ENCODE data around the gene FGR. TPM values are rescaled to one million over a fixed set of nuclear protein-coding genes. Genes with fewer than 3 reads are reported as not detected.

Gene FGR
- total and polyA plus RNA-seq, 2 experiments from 2014 or later = 0.53 to 0.56 TPM

DNA sequence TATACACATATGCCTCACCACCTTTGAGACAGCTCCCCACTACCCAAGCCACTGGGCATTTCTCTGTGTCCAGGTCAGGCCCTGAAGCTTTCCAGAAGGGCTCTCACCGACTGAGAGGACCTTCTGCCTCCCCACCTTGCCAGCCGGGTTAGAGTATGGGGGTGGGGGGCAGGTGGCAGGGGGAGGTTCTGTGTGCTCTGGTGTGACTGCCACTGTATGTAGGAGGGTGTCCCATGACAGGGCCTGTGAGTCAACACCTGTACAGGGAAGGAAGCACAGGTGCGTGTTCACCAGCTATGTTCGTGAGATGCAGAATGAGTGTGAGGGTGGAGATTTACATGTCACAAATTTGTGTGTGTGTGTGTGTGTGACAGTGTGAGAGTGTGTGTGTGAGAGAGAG lies 38.0 kb downstream of the FGR start:
- Histone ChIP-seq H4K20me1 (replicated peaks; ENCODE audit: insufficient read depth) (peaks cover 19% of the 10 kb centered on the region), H3K27ac (ENCODE audit: low read depth) (no peak overlapping the region), H2AFZ (no peak overlapping the region), H3K79me2 (replicated peaks; ENCODE audit: insufficient read depth) (peaks cover 63% of the 10 kb centered on the region), H3K4me3 (no peak overlapping the region), H3K36me3 (ENCODE audit: insufficient read depth) (no peaks in the 10 kb centered on the region), H3K9me2 (ENCODE audit: insufficient read depth) (no peaks in the 10 kb centered on the region), H3K27me3 (ENCODE audit: insufficient read depth) (no peaks in the 10 kb centered on the region), H3K4me1 (ENCODE audit: insufficient read depth) (peaks cover 80% of the 10 kb centered on the region), H3K4me2 (no peak overlapping the region), H3F3A (replicated peaks; ENCODE audit: low read depth) (peaks cover 7% of the 10 kb centered on the region; the same call in 1 of the 2 replicates)
- H3K36me3 Mint-ChIP-seq (ENCODE audit: low read depth) = no peaks in the 10 kb centered on the region; the same call in 2 of the 3 replicates
- H3K27ac Mint-ChIP-seq = no peak overlapping the region
- H3K27me3 Mint-ChIP-seq (ENCODE audit: insufficient read depth, low read depth, poor library complexity) = peaks cover 11% of the 10 kb centered on the region
- no peaks in the 10 kb centered on the region for H3K9me3 Mint-ChIP-seq
- no peak for DNase-seq (ENCODE audit: low spot score)
- H3K4me3 Mint-ChIP-seq = no peak overlapping the region
- no peak for TF ChIP-seq STAT1 (IDR thresholded peaks at IDR 0.05; ENCODE audit: unreplicated experiment)
- no peak for TF ChIP-seq CREB1 (CRISPR knock-in tag; IDR thresholded peaks at IDR 0.05; ENCODE audit: low read depth)
- no peak for TF ChIP-seq POLR2AphosphoS5 (IDR thresholded peaks at IDR 0.05; ENCODE audit: low read depth)
- TF ChIP-seq, protein P1, sequence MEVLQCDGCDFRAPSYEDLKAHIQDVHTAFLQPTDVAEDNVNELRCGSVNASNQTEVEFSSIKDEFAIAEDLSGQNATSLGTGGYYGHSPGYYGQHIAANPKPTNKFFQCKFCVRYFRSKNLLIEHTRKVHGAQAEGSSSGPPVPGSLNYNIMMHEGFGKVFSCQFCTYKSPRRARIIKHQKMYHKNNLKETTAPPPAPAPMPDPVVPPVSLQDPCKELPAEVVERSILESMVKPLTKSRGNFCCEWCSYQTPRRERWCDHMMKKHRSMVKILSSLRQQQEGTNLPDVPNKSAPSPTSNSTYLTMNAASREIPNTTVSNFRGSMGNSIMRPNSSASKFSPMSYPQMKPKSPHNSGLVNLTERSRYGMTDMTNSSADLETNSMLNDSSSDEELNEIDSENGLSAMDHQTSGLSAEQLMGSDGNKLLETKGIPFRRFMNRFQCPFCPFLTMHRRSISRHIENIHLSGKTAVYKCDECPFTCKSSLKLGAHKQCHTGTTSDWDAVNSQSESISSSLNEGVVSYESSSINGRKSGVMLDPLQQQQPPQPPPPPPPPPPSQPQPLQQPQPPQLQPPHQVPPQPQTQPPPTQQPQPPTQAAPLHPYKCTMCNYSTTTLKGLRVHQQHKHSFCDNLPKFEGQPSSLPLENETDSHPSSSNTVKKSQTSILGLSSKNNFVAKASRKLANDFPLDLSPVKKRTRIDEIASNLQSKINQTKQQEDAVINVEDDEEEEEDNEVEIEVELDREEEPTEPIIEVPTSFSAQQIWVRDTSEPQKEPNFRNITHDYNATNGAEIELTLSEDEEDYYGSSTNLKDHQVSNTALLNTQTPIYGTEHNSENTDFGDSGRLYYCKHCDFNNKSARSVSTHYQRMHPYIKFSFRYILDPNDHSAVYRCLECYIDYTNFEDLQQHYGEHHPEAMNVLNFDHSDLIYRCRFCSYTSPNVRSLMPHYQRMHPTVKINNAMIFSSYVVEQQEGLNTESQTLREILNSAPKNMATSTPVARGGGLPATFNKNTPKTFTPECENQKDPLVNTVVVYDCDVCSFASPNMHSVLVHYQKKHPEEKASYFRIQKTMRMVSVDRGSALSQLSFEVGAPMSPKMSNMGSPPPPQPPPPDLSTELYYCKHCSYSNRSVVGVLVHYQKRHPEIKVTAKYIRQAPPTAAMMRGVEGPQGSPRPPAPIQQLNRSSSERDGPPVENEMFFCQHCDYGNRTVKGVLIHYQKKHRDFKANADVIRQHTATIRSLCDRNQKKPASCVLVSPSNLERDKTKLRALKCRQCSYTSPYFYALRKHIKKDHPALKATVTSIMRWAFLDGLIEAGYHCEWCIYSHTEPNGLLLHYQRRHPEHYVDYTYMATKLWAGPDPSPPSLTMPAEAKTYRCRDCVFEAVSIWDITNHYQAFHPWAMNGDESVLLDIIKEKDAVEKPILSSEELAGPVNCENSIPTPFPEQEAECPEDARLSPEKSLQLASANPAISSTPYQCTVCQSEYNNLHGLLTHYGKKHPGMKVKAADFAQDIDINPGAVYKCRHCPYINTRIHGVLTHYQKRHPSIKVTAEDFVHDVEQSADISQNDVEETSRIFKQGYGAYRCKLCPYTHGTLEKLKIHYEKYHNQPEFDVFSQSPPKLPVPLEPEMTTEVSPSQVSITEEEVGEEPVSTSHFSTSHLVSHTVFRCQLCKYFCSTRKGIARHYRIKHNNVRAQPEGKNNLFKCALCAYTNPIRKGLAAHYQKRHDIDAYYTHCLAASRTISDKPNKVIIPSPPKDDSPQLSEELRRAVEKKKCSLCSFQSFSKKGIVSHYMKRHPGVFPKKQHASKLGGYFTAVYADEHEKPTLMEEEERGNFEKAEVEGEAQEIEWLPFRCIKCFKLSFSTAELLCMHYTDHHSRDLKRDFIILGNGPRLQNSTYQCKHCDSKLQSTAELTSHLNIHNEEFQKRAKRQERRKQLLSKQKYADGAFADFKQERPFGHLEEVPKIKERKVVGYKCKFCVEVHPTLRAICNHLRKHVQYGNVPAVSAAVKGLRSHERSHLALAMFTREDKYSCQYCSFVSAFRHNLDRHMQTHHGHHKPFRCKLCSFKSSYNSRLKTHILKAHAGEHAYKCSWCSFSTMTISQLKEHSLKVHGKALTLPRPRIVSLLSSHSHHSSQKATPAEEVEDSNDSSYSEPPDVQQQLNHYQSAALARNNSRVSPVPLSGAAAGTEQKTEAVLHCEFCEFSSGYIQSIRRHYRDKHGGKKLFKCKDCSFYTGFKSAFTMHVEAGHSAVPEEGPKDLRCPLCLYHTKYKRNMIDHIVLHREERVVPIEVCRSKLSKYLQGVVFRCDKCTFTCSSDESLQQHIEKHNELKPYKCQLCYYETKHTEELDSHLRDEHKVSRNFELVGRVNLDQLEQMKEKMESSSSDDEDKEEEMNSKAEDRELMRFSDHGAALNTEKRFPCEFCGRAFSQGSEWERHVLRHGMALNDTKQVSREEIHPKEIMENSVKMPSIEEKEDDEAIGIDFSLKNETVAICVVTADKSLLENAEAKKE (CRISPR knock-in tag; IDR thresholded peaks at IDR 0.05) = no peak
- no peak for TF ChIP-seq EZH2 (IDR thresholded peaks at IDR 0.05; ENCODE audit: low read depth, unreplicated experiment)
- TF ChIP-seq, protein P2, sequence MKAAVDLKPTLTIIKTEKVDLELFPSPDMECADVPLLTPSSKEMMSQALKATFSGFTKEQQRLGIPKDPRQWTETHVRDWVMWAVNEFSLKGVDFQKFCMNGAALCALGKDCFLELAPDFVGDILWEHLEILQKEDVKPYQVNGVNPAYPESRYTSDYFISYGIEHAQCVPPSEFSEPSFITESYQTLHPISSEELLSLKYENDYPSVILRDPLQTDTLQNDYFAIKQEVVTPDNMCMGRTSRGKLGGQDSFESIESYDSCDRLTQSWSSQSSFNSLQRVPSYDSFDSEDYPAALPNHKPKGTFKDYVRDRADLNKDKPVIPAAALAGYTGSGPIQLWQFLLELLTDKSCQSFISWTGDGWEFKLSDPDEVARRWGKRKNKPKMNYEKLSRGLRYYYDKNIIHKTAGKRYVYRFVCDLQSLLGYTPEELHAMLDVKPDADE (IDR thresholded peaks at IDR 0.05) = no peak
- TF ChIP-seq, protein P3, sequence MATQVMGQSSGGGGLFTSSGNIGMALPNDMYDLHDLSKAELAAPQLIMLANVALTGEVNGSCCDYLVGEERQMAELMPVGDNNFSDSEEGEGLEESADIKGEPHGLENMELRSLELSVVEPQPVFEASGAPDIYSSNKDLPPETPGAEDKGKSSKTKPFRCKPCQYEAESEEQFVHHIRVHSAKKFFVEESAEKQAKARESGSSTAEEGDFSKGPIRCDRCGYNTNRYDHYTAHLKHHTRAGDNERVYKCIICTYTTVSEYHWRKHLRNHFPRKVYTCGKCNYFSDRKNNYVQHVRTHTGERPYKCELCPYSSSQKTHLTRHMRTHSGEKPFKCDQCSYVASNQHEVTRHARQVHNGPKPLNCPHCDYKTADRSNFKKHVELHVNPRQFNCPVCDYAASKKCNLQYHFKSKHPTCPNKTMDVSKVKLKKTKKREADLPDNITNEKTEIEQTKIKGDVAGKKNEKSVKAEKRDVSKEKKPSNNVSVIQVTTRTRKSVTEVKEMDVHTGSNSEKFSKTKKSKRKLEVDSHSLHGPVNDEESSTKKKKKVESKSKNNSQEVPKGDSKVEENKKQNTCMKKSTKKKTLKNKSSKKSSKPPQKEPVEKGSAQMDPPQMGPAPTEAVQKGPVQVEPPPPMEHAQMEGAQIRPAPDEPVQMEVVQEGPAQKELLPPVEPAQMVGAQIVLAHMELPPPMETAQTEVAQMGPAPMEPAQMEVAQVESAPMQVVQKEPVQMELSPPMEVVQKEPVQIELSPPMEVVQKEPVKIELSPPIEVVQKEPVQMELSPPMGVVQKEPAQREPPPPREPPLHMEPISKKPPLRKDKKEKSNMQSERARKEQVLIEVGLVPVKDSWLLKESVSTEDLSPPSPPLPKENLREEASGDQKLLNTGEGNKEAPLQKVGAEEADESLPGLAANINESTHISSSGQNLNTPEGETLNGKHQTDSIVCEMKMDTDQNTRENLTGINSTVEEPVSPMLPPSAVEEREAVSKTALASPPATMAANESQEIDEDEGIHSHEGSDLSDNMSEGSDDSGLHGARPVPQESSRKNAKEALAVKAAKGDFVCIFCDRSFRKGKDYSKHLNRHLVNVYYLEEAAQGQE (IDR thresholded peaks at IDR 0.05; ENCODE audit: unreplicated experiment) = no peak
- TF ChIP-seq NANOG (IDR thresholded peaks at IDR 0.05; ENCODE audit: borderline replicate concordance) = no peak
- TF ChIP-seq JUNB (IDR thresholded peaks at IDR 0.05; ENCODE audit: unreplicated experiment) = no peak
- no peak for TF ChIP-seq ZNF114 (CRISPR knock-in tag; IDR thresholded peaks at IDR 0.05)
- TF ChIP-seq, protein P4, sequence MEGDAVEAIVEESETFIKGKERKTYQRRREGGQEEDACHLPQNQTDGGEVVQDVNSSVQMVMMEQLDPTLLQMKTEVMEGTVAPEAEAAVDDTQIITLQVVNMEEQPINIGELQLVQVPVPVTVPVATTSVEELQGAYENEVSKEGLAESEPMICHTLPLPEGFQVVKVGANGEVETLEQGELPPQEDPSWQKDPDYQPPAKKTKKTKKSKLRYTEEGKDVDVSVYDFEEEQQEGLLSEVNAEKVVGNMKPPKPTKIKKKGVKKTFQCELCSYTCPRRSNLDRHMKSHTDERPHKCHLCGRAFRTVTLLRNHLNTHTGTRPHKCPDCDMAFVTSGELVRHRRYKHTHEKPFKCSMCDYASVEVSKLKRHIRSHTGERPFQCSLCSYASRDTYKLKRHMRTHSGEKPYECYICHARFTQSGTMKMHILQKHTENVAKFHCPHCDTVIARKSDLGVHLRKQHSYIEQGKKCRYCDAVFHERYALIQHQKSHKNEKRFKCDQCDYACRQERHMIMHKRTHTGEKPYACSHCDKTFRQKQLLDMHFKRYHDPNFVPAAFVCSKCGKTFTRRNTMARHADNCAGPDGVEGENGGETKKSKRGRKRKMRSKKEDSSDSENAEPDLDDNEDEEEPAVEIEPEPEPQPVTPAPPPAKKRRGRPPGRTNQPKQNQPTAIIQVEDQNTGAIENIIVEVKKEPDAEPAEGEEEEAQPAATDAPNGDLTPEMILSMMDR (conservative IDR thresholded peaks at IDR 0.05; ENCODE audit: low read depth in 2 of 2) = no peak
- no peak for TF ChIP-seq ZNF331 (CRISPR knock-in tag; IDR thresholded peaks at IDR 0.05; ENCODE audit: low read depth)
- TF ChIP-seq EZH2phosphoT487 (IDR thresholded peaks at IDR 0.05; ENCODE audit: unreplicated experiment) = no peak
- no peak for ATAC-seq
- peaks cover 32% of the 10 kb centered on the region for H3K4me1 Mint-ChIP-seq

Data from GM23338 (cell line).